ENCODE data around the gene ERRFI1. TPM values are rescaled to one million over a fixed set of nuclear protein-coding genes. Genes with fewer than 3 reads are reported as not detected.

The ERRFI1 gene
- total and polyA plus RNA-seq, 2 of the 8 experiments (the other 6 are each of a cell fraction or from before 2014, with no cell fraction given), result 23.4 to 46.1 TPM

- TF ChIP-seq RNF2 (IDR thresholded peaks at IDR 0.05; ENCODE audit: borderline replicate concordance, low read depth, low read length, missing control alignments, poor library complexity, severe bottlenecking), result no peak
- TF ChIP-seq USF2 (IDR thresholded peaks at IDR 0.05; ENCODE audit: low read length), result no peak
- no peak for TF ChIP-seq FOSL1 (IDR thresholded peaks at IDR 0.05; ENCODE audit: insufficient read depth, low read depth, low read length)
- TF ChIP-seq NANOG (IDR thresholded peaks at IDR 0.05; ENCODE audit: insufficient read depth, low read depth, low read length, poor library complexity, severe bottlenecking), result no peak
Measured at GRCh38 chr1:7987528-7987927, 38.6 kb downstream of the ERRFI1 start (continued).

All from H1 (cell line).